GM04504 (cell line): ENCODE data around the gene SCAPER.

ENCODE experiments used
- DNase-seq: peaks from one replicate; pipeline ENCODE4 v3.0.0-alpha.2; 2012; ENCODE audit warnings: low read depth

SCAPER gene

GRCh38 chr15:76337696-76338485 lies 567.2 kb downstream of the SCAPER start:
- no peak for DNase-seq

GRCh38 chr15:76337059-76337695 lies 568.0 kb downstream of the SCAPER start:
- DNase-seq, result no peak

DNA sequence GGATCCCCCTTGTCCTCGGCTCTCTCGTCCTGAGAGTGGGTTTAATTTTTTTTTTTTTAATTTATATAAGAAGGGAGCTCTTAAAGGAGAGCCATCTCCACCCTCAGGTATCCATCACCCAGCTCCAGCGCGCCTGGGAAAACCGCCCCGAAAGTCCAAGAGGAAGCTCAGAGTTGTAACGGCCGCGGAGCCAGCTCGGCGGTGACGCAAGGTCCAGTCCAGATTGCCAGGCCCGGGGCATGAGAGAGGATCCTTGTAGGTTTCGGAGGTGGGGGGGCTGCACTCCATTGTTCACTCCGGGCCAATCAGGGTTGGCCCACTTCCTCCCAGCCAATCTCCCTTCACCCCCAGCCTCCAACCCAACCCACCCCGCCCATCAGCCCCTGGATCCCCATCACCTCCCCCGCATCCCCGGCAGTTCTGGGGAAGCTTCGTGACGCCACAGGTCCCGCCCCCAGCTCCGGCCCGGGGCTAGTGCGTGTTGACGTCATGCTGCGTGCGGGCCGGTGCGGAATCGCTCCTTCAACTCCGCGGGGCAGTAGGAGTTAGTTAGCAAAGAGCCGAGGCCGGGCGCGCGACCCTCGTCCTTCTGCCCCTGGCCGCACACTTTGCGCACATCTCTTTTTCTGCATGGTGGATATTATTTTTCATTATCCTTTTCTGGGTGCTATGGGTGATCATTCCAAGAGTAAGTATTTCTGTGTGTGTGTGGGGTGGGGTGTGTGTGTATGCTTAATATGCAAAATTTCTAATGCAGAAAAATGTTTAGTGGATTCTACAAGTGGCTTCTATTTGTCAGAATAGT lies 568.7 kb downstream of the SCAPER start, which contains the start of gene ISL2:
Gene ISL2 (plus strand): TSS at position 520 of the 805 bp plus-strand sequence. CDS start 111 bp downstream, at position 631.
- DNase-seq, result peak; percentile 71

DNA sequence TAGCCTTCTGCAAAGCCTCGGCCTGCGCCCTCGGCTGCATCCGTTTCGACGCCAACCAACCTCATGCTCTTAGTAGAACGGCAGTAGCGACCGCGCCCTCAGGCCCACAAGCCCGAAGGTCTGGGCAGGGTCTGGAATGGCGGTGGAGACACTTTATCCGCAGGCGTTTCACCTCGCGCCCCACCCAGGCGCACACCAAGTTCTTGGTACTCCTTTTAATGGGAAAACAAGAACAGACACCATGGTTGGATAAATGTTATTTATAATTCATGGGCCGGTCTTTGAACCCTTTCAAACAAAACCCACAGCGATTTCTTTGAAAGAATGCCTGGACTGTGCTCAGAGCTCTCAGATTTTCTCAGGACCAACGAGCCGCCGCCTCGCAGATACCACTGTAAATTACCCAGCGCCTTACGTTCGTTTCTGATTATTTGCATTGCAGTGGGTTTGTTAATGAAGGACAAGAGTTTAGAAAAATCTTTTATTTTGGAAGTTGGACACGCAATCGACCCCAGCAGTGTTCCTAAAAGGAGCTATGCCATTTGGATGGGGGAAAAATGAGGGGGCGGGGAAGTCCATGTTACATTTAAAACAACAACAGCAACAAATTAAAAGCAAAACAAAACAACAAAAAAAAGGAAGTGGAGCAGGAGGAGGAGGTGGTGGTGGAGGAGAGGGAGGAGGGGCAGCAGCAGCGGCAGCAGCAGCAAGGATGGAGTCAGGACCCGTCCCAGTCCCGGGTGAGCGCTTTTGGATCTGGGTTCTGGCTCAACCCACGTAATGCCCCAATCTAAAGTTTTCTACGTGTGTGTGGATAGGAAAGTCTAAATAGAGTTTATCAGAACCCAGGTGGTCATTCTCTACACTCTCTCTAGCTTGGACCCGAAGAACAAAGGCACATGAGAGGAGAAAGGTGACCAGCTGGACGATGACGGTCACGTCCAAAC lies 569.6 kb downstream of the SCAPER start:
- DNase-seq, result no peak

DNA sequence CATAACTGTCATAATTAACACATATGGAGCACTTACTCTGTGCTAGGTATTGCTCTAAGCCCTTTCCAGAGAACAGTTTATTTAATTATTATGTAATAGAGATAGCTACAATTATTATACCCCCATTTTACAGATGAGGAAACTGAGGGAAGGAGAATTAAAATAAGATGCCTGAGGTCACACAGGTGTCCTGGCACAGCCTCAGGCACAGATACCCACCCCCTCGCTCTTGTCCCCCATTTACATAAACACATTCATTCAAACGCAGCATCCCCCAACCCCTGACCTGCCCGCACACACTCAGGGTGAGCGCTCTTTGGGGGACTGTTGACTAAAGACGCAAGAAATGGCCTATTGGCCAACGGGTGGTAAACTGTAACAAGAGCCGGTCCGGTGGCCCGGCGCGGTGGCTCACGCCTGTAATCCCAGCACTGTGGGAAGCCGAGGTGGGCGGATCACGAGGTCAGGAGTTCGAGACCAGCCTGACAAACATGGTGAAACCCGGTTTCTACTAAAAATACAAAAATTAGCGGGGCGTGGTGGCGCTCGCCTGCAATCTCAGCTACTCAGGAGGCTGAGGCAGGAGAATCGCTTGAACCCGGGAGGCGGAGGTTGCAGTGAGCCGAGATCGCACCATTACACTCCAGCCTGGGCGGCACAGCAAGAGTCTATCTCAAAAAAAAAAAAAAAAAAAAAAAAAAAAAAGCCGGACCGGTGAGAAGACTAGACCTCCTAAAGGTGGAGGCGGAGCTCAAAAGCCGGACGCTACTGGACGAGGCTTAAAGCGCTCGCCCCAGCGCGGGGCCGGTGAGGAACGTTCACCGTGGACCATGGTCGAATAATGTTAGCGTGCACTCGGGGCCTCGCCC lies 570.5 kb downstream of the SCAPER start:
- no peak for DNase-seq

DNA sequence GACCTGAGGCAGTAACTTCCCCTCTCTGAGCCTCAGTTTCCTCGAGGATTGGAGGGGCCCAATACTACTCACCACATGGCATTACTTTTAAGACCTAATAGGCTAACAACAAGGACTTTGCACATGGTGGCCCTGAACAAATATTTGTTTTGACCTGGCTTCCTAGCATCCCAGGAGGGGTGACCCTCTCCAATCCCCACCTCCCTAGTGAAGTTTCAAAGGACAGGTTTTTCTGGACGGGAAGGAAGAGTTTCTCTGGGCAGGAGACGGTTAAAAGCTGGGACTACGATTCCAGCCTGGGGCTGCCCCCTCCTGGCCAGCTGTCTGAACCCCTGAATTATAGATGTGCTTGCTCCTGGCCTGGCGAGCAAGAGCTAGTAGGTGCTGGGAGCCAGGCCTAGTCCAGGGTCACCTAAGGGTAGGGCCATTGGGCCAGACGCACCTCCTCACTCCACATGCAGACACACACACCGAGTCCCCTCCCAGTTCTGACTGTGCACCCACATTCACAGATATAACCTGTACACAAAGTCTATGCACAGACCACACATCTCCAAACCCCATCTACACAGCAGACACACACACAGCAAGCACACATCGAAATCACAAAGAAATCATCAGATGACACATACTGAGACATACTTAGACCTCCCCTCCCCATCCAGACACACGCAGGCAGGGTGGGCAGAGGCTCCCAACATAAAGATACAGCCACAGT lies 571.3 kb downstream of the SCAPER start:
- DNase-seq, result no peak

DNA sequence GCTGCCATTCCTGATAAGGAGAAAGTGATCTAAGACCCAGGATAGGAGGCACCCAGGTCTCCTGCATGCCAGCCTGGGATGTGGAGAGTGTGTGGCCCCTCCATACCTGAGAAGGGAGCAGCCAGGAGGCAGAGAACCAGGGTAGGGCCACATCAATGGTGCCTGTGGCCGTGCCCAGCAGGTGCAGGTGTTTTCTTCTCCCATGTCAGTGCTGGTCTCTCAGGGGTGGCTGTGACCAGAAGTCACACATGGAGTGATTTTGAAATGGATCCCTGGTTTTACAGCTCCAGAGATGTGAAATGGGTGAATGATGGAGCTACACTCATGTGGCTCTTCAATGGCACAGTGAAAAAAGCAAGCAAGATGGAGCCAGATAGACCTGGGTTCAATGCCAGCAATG lies 571.8 kb downstream of the SCAPER start:
- no peak for DNase-seq

GRCh38 chr15:76332796-76333195 lies 572.3 kb downstream of the SCAPER start:
- DNase-seq, result no peak

DNA sequence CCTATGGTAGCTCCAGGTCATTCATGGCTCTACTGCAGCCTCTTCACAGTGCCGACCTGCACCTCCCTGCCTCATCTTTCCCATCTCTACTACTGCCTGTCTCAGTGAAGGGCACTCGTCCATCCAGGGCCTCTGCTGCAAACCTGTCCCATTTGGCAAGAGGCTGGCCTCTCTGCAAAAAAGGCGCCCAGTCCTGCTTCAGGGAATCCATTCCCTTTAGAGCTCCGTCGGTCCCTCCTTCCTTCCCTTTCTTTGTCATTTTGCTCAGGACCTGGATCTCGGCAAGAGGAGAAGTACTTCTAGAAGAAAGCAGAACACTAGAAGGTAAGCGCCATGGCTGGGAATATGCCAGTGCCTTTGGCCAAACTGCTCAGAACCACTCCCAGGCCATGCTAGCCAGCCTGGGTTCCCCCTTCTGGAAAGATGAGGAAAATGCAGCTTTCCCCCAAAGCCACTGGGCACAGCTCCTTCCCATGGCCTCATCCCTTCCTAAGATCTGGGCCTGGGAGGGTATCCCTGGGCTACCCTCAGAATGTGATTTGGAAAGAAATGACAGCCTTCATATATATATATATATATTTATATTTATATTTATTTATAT lies 575.0 kb downstream of the SCAPER start:
- DNase-seq, result no peak

GRCh38 chr15:76328958-76329357 lies 576.2 kb downstream of the SCAPER start:
- DNase-seq, result no peak

DNA sequence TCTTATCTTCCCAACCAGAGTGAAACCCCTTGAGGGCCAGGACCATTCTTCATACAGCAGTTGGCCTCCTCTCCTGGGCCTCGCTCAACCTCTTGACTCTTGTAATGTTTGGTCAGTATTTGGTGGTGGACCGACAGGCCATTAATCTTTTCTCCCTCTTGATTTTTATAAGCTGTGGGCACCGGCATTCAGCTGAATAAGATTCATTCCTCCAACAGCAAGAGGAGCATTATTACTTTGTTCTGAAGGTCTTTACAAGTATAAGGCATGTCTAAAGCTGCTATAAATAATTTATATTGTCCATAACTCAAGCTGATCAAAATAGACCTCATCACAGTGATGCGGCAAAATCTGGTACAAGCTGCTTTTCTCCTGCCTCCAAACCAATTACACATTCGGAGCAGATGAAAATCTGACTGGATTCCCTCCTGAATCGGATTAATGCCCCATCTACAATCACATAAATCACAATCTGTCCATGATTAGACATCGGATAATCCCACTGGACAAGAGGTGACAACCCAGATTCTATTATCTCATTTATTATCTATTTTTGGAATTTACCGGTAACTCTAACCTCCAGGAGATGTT lies 576.9 kb downstream of the SCAPER start:
- no peak for DNase-seq

DNA sequence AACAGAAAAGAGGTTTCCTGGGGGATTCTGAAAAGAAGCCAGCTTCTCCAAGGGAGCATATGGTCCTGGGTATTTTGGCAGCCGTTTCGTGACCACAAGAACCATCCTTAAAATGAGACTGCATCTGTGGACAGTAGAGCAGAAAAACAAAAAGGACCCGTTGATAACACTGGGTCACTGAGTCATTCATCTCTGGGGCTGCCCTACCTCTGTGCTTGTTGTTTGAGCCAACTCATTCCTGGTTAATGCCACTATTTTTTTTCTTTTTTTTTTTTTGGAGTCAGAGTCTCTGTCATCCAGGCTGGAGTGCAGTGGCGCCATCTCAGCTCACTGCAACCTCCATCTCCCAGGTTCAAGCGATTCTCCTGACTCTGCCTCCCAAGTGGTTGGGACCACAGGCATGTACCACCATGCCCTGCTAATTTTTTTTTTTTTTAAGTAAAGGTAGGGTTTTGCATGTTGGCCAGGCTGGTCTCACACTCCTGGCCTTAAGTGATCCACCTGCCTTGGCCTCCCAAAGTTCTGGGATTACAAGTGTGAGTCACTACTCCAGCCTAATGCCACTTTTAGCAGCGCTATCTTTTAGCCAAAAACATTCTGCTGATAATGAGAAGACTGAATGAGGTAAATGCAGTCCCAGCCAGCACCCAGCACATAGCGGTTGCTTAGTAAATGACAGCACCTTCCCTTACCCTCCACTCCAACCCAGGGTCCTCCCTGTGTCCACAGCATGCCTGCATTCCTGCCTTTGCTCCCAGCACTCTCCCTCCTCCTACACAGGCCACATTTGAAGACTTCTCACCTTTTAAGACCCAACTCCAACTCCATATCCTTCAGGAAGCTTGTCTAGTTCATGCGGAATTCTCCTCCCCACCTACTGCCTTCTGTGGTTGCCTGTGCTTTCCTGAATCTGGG lies 577.7 kb downstream of the SCAPER start:
- no peak for DNase-seq

GRCh38 chr15:76325704-76326103 lies 579.4 kb downstream of the SCAPER start:
- DNase-seq, result no peak

DNA sequence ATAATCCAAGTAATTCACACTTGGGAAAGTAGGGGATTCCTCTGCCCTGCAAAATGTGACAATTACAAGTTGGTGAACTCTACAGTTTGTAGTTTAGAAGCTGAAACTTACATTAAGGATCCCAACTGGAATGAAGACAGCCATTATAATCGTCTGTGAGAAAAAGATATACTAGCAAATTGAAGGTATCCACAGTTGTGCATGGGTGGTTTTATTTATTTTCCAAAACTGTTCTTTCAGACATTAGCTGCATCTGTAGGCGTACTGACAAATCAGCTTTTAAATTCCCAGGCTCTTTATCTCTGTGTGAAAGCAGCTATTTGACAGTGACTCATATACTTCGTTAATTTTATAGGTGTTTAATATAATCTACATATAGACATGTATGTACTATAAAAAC lies 581.1 kb downstream of the SCAPER start:
- DNase-seq, result no peak

DNA sequence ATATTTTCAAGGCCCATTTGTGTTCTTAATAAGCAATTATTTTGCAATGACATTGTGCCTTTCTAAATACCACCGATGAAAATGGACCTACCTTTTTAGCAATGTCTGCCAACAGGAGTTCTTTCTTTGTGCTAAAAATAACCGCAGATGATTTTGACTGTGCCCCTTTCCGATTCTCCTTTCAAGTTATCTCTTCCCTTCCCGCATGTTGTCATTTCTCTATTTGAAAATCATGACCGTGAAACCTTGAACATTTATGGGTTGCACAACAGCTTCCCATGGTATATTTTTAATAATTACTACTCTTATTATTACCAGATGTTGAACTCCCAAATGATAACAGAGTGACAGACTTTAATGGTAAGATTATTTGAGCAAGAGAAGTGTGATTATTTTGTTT lies 583.5 kb downstream of the SCAPER start:
- DNase-seq, result no peak

DNA sequence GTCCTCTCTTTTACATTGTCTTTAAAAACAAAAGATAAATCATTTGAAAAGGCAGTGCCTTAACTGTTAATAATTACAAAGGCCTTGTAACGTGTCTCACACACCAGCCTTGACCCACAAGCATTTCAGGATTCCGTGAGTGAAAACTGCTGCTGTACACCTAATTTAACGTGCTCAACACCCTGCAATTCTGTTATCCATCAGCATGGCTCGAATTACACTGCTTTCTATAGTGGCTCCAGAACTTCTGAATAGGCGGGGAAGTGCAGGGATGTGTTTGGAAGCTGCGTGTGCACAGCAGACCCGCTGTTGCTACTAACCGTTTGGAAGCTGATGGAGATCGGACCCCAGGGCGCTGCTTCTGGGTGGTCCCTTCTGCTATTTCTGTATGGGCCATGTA lies 584.0 kb downstream of the SCAPER start:
- no peak for DNase-seq

DNA sequence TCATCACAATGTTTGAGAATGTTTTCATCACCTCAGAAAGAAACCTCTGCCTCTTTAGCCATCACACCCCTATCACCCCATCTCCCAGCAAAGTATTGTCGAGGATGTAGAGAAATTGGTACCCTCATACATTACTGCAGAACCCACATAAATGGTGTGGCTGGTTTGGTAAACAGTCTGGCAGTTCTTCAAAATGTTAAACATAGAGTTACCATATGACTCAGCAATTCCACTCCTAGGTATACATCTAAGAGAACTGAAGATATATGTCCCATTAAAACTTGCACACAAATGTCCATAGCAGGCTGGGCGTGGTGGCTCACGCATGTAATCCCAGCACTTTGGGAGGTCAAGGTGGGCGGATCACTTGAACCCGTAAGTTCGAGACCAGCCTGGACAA lies 585.1 kb downstream of the SCAPER start:
- DNase-seq, result no peak

- DNase-seq, result no peak
Observed at GRCh38 chr15:76313731-76314130, 591.4 kb downstream of the SCAPER start.
